Peyer's patch (tissue), 4 donors: ENCODE results near the gene MGMT.

Experiments used
- POLR2A ChIP-seq, 2 donors: fragments of 450-650 bp; IDR thresholded peaks; one replicate each; pipeline ENCODE4 v1.5.1; 2017; ENCODE audit warnings: antibody characterized with exemption in 2 of 2, mild to moderate bottlenecking in 2 of 2, moderate library complexity in 2 of 2
- TF ChIP-seq, protein P1 (sequence below), 6 experiments: fragments of 450-650 bp in 4 of 6; fragments of 200-600 bp in 2 of 6; sonication (generic) in 1 of 6; IDR thresholded peaks; one replicate each; pipeline ENCODE4 v1.5.1; 2017 to 2019; ENCODE audit warnings: antibody characterized with exemption in 6 of 6, mild to moderate bottlenecking in 3 of 6, moderate library complexity in 1 of 6

DNA sequence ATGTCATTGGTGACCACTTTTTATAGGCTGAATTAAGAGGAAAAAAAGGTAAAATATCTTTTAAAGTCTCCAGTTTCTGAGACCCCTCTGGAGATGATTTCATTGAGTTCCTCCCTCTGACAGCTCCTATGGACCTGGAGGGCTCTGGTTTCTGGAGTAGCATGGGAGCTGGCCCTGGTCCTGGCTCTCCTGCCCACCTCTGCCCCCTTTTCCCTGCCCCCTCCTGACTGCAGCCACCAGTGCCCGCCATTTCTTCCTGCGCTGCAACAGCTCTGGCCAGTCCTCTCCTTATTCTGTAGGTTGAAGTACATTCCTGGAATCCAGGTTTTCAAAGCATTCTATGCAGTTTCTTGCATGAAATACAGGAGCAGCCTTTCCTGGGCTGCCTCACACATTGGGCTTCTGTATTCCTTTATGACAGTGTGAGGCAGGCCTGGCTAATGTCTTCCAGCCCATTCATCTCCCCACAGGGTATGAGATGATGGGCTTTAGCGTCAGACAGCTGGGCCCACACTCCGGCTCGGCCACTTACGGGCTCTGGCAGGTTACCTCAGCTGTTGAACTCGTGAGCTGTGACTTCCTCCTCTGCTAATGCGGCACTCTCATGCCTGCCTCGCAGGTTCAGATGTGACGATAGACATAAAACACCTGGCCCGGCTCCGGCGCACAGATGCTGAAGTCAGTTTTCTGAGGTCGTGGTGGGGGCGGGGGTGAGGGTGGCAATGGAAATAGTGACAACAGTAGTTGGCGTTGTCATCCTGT, 101.7 kb downstream of the MGMT start:
- TF ChIP-seq, protein P1, sequence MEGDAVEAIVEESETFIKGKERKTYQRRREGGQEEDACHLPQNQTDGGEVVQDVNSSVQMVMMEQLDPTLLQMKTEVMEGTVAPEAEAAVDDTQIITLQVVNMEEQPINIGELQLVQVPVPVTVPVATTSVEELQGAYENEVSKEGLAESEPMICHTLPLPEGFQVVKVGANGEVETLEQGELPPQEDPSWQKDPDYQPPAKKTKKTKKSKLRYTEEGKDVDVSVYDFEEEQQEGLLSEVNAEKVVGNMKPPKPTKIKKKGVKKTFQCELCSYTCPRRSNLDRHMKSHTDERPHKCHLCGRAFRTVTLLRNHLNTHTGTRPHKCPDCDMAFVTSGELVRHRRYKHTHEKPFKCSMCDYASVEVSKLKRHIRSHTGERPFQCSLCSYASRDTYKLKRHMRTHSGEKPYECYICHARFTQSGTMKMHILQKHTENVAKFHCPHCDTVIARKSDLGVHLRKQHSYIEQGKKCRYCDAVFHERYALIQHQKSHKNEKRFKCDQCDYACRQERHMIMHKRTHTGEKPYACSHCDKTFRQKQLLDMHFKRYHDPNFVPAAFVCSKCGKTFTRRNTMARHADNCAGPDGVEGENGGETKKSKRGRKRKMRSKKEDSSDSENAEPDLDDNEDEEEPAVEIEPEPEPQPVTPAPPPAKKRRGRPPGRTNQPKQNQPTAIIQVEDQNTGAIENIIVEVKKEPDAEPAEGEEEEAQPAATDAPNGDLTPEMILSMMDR (IDR thresholded peaks at IDR 0.05), result no peak
- TF ChIP-seq POLR2A (IDR thresholded peaks at IDR 0.05), result no peak
